ENCODE data around the gene KCTD16. TPM values are rescaled to one million over a fixed set of nuclear protein-coding genes. Genes with fewer than 3 reads are reported as not detected.

Gene KCTD16
- total RNA-seq, 1 donor from 2014 or later = not detected

DNA sequence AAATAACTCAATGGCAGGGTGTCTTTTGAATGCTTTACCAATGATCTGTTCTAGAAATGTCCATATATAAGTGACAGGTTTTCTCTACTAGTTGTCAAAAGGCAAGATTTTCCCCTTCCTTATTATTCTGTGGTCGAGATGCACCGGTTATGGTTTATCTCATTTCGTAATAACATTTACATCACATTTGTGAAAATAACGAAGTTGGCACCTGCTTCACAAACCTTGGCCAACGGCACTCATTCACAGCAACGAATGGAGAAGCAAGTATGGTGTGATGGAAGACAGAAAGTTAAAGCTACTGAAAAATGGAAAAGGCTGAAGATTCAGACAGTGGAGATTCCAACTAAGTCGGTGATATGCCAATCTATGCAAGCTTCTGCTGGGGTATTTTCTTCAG, 235.8 kb downstream of the KCTD16 start:
- Mint-ChIP-seq H3K36me3 (ENCODE audit: low read depth) (no peaks in the 10 kb centered on the region), H3K4me3 (no peak overlapping the region)
- no peak for DNase-seq

GRCh38 chr5:144414202-144415029, 243.7 kb downstream of the KCTD16 start:
- Mint-ChIP-seq H3K27me3 (no peaks in the 10 kb centered on the region), H3K9me3 (peaks cover 5% of the 10 kb centered on the region), H3K27ac (no peak overlapping the region), H3K36me3 (ENCODE audit: low read depth) (no peaks in the 10 kb centered on the region), H3K4me1 (no peaks in the 10 kb centered on the region), H3K4me3 (no peak overlapping the region)
- intact Hi-C loops (cut with micrococcal nuclease) = no loop called here
- no peak for DNase-seq

More for the DNA sequence above, 235.8 kb downstream of the KCTD16 start:
- peaks cover 4% of the 10 kb centered on the region for H3K9me3 Mint-ChIP-seq
- intact Hi-C loops (cut with micrococcal nuclease) = no loop called here
- no peak overlapping the region for H3K27ac Mint-ChIP-seq
- no peaks in the 10 kb centered on the region for H3K4me1 Mint-ChIP-seq
- no peaks in the 10 kb centered on the region for H3K27me3 Mint-ChIP-seq

GRCh38 chr5:144416196-144416595, 245.5 kb downstream of the KCTD16 start:
- Mint-ChIP-seq H3K27me3 (no peaks in the 10 kb centered on the region), H3K9me3 (peaks cover 5% of the 10 kb centered on the region), H3K4me3 (no peak overlapping the region), H3K4me1 (no peaks in the 10 kb centered on the region), H3K27ac (no peak overlapping the region), H3K36me3 (ENCODE audit: low read depth) (no peaks in the 10 kb centered on the region)
- DNase-seq = no peak
- intact Hi-C loops (cut with micrococcal nuclease) = no loop called here

DNA sequence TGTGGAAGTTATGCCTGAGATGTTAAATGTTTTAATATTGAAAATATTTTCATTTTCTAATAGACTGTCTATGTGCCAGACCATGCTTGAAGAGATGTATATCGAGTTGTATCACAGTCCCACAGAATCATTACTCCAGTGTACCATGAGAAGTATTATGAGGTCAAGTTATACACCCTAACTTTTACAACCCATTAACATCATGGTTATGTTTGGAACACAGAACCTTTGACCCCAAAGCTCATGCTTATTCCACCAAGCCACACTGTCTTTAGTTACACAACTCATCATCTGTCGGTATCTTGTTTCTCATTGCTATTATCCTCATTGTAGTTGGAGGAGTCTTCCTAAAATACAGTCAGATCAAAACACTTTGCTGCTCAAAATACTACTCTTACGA, 248.0 kb downstream of the KCTD16 start:
- Mint-ChIP-seq H3K36me3 (ENCODE audit: low read depth) (no peaks in the 10 kb centered on the region), H3K4me3 (no peak overlapping the region), H3K4me1 (no peaks in the 10 kb centered on the region), H3K27ac (no peak overlapping the region), H3K27me3 (no peaks in the 10 kb centered on the region), H3K9me3 (peaks cover 5% of the 10 kb centered on the region)
- DNase-seq = no peak
- intact Hi-C loops (cut with micrococcal nuclease) = no loop called here

GRCh38 chr5:144421411-144421810, 250.7 kb downstream of the KCTD16 start:
- no peak for DNase-seq
- Mint-ChIP-seq H3K27ac (no peak overlapping the region), H3K4me3 (no peak overlapping the region)

GRCh38 chr5:144422018-144422727, 251.5 kb downstream of the KCTD16 start:
- intact Hi-C loops (cut with micrococcal nuclease) = no loop called here
- no peak for DNase-seq
- no peak overlapping the region for H3K4me3 Mint-ChIP-seq
- peaks cover 5% of the 10 kb centered on the region for H3K9me3 Mint-ChIP-seq
- no peaks in the 10 kb centered on the region for H3K4me1 Mint-ChIP-seq
- no peaks in the 10 kb centered on the region for H3K36me3 Mint-ChIP-seq (ENCODE audit: low read depth)
- H3K27me3 Mint-ChIP-seq = no peaks in the 10 kb centered on the region
- no peak overlapping the region for H3K27ac Mint-ChIP-seq

More at GRCh38 chr5:144421411-144421810, 250.7 kb downstream of the KCTD16 start:
- H3K36me3 Mint-ChIP-seq (ENCODE audit: low read depth) = no peaks in the 10 kb centered on the region
- intact Hi-C loops (cut with micrococcal nuclease) = no loop called here
- H3K27me3 Mint-ChIP-seq = no peaks in the 10 kb centered on the region
- H3K9me3 Mint-ChIP-seq = peaks cover 5% of the 10 kb centered on the region
- no peaks in the 10 kb centered on the region for H3K4me1 Mint-ChIP-seq

DNA sequence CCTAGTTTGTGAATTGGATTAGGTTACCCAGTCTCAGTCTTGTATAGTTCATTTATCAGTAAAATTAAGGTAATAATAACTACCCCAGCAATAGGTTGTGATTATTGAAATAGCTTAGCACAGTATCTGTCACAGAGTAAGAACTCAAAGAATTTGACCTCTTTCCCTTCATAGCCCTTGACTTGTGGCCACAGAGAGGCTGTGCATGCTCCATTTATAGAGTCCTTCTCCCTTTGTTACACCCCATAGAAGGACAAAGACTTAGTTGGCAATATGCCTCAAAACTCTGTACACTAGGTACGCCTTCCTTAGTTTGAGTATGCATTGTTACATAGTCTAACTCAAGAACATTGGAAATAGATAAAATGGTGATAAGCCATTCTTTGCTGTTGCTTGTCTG, 257.2 kb downstream of the KCTD16 start:
- Mint-ChIP-seq H3K36me3 (ENCODE audit: low read depth) (no peaks in the 10 kb centered on the region), H3K9me3 (no peaks in the 10 kb centered on the region), H3K4me1 (no peaks in the 10 kb centered on the region), H3K27me3 (no peaks in the 10 kb centered on the region), H3K4me3 (no peak overlapping the region), H3K27ac (no peak overlapping the region)
- intact Hi-C loops (cut with micrococcal nuclease) = no loop called here
- DNase-seq = no peak

GRCh38 chr5:144428326-144428725, 257.7 kb downstream of the KCTD16 start:
- no peak overlapping the region for H3K27ac Mint-ChIP-seq
- DNase-seq = no peak
- no peak overlapping the region for H3K4me3 Mint-ChIP-seq
- no peaks in the 10 kb centered on the region for H3K4me1 Mint-ChIP-seq
- intact Hi-C loops (cut with micrococcal nuclease) = no loop called here
- no peaks in the 10 kb centered on the region for H3K36me3 Mint-ChIP-seq (ENCODE audit: low read depth)
- H3K27me3 Mint-ChIP-seq = no peaks in the 10 kb centered on the region
- H3K9me3 Mint-ChIP-seq = no peaks in the 10 kb centered on the region

DNA sequence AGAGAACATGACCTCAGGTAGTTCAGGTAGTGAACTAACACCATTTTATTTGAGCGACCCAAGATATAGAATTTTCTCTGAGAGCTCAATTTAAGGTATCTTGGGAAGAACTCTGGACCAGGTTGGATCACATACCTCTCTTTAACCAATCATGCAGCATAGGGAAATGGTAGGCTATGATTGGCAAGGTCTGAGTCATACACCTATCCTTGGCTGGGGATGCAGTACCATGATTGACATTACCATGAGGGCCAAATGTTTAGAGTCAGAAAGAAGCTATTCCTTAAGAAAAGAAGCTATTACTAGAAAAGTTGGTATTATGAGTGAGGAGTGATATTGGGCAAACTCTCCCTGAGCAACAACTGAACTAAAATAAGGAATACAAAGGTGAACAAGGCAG, 258.7 kb downstream of the KCTD16 start:
- H3K27me3 Mint-ChIP-seq = no peaks in the 10 kb centered on the region
- no peaks in the 10 kb centered on the region for H3K4me1 Mint-ChIP-seq
- intact Hi-C loops (cut with micrococcal nuclease) = no loop called here
- no peaks in the 10 kb centered on the region for H3K36me3 Mint-ChIP-seq (ENCODE audit: low read depth)
- H3K27ac Mint-ChIP-seq = no peak overlapping the region
- no peaks in the 10 kb centered on the region for H3K9me3 Mint-ChIP-seq
- no peak overlapping the region for H3K4me3 Mint-ChIP-seq
- DNase-seq = no peak

DNA sequence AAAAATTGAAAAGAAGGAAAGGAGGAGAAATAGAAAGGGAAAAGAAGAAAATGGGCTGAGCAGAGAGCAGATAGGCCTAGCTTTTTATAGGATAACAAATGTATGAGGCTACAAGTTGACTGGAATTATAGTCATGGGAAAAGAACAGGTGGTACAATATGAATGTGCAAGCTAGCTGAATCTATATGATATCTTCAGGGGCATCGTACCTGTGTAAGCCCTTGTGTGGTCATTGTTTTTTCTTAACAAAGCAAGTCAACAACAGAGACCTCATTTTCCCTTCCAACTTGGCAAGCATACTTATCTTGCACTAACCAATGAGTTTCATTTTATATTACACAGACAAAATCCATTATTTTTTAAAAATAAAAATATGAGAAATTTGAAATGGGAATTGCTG, 259.2 kb downstream of the KCTD16 start:
- no peaks in the 10 kb centered on the region for H3K4me1 Mint-ChIP-seq

DNA sequence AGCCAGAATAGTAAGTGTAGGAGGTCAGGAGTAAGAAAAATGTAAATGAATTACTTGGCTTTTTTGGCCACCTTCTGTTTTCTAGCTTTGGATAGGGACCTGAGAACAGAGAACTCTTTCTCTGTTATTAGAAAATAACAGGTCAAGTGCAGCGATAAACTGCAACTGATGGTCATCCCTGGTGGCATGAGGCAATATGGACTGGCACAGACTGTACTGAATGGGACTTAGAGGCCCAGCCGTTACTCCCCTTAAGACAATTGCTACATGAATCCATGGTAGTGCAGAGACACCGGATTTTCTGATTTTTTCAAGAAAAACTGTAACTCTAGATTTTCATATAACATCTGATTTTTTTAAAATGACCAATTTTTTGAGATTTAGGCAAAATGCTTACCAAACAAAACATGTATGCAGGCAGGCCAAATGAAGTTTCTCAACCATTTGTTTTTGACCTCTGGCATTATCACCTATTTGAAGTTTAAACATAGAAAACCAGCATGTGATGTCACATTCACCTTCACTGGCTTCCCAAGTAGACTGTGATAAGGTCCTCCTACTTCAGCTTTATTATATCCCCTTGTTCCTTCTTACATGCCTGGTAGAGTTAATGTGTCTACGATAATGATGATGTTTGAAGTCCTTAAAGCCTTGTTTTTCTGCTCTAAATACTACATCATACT, 262.6 kb downstream of the KCTD16 start:
- Mint-ChIP-seq H3K27ac (no peak overlapping the region), H3K27me3 (no peaks in the 10 kb centered on the region), H3K36me3 (ENCODE audit: low read depth) (no peaks in the 10 kb centered on the region), H3K4me3 (no peak overlapping the region), H3K4me1 (no peaks in the 10 kb centered on the region), H3K9me3 (no peaks in the 10 kb centered on the region)
- no peak for DNase-seq
- intact Hi-C loops (cut with micrococcal nuclease) = no loop called here

More for the DNA sequence above, 259.2 kb downstream of the KCTD16 start:
- Mint-ChIP-seq H3K36me3 (ENCODE audit: low read depth) (no peaks in the 10 kb centered on the region), H3K27ac (no peak overlapping the region), H3K27me3 (no peaks in the 10 kb centered on the region), H3K9me3 (no peaks in the 10 kb centered on the region), H3K4me3 (no peak overlapping the region)
- intact Hi-C loops (cut with micrococcal nuclease) = no loop called here
- DNase-seq = no peak

DNA sequence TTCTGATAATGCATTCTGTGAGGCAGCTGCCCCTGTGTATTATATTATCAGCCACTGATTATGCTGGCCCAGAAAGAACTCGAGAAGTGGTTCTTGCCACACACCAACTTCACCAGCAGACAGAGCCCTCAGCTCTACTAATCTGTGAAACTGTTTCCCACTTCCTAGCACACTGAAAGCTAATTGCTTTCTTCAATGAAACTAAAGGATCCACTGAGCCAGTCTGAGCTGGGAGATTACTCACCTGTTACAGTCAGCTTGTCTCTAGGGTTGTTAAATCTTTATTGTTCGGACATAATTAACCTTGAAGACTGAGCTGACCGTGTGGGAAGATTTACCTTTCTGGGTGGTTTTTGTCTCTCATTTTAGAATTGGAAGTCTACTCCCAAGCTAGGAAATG, 263.2 kb downstream of the KCTD16 start:
- intact Hi-C loops (cut with micrococcal nuclease) = no loop called here
- Mint-ChIP-seq H3K36me3 (ENCODE audit: low read depth) (no peaks in the 10 kb centered on the region), H3K27ac (no peak overlapping the region), H3K4me1 (no peaks in the 10 kb centered on the region), H3K4me3 (no peak overlapping the region), H3K27me3 (no peaks in the 10 kb centered on the region), H3K9me3 (no peaks in the 10 kb centered on the region)
- no peak for DNase-seq

- H3K9me3 Mint-ChIP-seq = no peaks in the 10 kb centered on the region
- intact Hi-C loops (cut with micrococcal nuclease) = no loop called here
- no peaks in the 10 kb centered on the region for H3K36me3 Mint-ChIP-seq (ENCODE audit: low read depth)
- H3K27me3 Mint-ChIP-seq = no peaks in the 10 kb centered on the region
- DNase-seq = no peak
- no peak overlapping the region for H3K27ac Mint-ChIP-seq
- H3K4me1 Mint-ChIP-seq = no peaks in the 10 kb centered on the region
- H3K4me3 Mint-ChIP-seq = no peak overlapping the region
These were observed 265.3 kb downstream of the KCTD16 start for GRCh38 chr5:144436007-144436406.

- H3K36me3 Mint-ChIP-seq (ENCODE audit: low read depth) = no peaks in the 10 kb centered on the region
- no peak for DNase-seq
- intact Hi-C loops (cut with micrococcal nuclease) = no loop called here
- no peaks in the 10 kb centered on the region for H3K27me3 Mint-ChIP-seq
- no peak overlapping the region for H3K27ac Mint-ChIP-seq
- H3K9me3 Mint-ChIP-seq = peaks cover 9% of the 10 kb centered on the region
- no peak overlapping the region for H3K4me3 Mint-ChIP-seq
- no peaks in the 10 kb centered on the region for H3K4me1 Mint-ChIP-seq
These were observed 267.6 kb downstream of the KCTD16 start for GRCh38 chr5:144438237-144438636.

Data from activated CD4-positive, alpha-beta T cell treated with anti-CD3 and anti-CD28 coated beads, Interleukin-2, amount 10 ng/mL, durations not matched to agents 24 days and 14 days (primary cell).